Heart left ventricle (tissue), 13 donors: Measurements from ENCODE around the gene S100A13.

ENCODE experiments used
- CTCF ChIP-seq, 12 donors: fragments of 200-600 bp; sonication (generic) in 4 of 12; IDR thresholded peaks; one replicate each; pipeline versions ENCODE4 v1.5.0 to v1.8.0; 2018 to 2022; ENCODE audit warnings: antibody characterized with exemption in 12 of 12, mild to moderate bottlenecking in 5 of 12
- POLR2A ChIP-seq, 2 donors: fragments of 450-650 bp; IDR thresholded peaks; one replicate each; pipeline ENCODE4 v1.6.1; 2017; ENCODE audit warnings: antibody characterized with exemption in 2 of 2, mild to moderate bottlenecking in 2 of 2, moderate library complexity in 2 of 2
- donor health status: ischemic (EF 13 %, LVEDD 7.1; RV severe dilation, severe dysfunction).
- donor health status: DM: no; HTN: yes; CAD: no.
- donor health status: DM: no; HTN: no; CAD: no.
- donor health status: ischemic (EF 25% LVEDD 6.9; RV normal size, moderate dysfunction).
- donor health status: ischemic (EF 25% LVEDD 5.7; RV mildly dilated, moderate dysfunction).
- donor health status: ischemic (EF 35%, LVEDD 5.7; RV mildly dilated, moderate dysfunction).
- donor health status: nonischemic (EF 11% LVEDD 7.7; RV severe dilation, severe dysfunction).
- donor health status: DM: yes; HTN: yes; CAD: no.
- donor health status: PGD.
- donor health status: ischemic (EF 29% LVEDD 5.4; RV normal size, mild dysfunction).
- donor health status: nonischemic (EF 23%, LVEDD 6.1; RV moderate dilation, normal function).

GRCh38 chr1:153578936-153579335 is 48.4 kb downstream of the S100A13 start:
- TF ChIP-seq POLR2A (IDR thresholded peaks at IDR 0.05) (no peak), CTCF (IDR thresholded peaks at IDR 0.05) (no peak)
